NOMO-1 (cell line): ENCODE results near the gene FAF2.
"Not testable (repeated sequence)": the region's sequence is repeated elsewhere in the genome, so short reads cannot be mapped to it uniquely, and the experiment has no call there.

Experiments
- DNase-seq, 2 experiments: peaks; one replicate each; lab custom pipeline; 2025; ENCODE audit not compliant: unreplicated experiment in 2 of 2; lab: John Stamatoyannopoulos, UW

The FAF2 gene

GRCh38 chr5:176416965-176417364 lies 31.2 kb upstream of the FAF2 start:
- DNase-seq: no peak

- DNase-seq: no peak
Measured at GRCh38 chr5:176418251-176418650, 29.9 kb upstream of the FAF2 start.

GRCh38 chr5:176420086-176420485 lies 28.1 kb upstream of the FAF2 start:
- no peak for DNase-seq

GRCh38 chr5:176420972-176421544 lies 27.1 kb upstream of the FAF2 start:
- no peak for DNase-seq

- DNase-seq: peak in 1 of 2 experiments; percentile 37
Measured at GRCh38 chr5:176424181-176424580, 24.0 kb upstream of the FAF2 start.

GRCh38 chr5:176425138-176425537 lies 23.0 kb upstream of the FAF2 start:
- no peak for DNase-seq

- DNase-seq: no peak
Measured at GRCh38 chr5:176425791-176426190, 22.4 kb upstream of the FAF2 start.

- DNase-seq: no peak
Measured at GRCh38 chr5:176426876-176427275, 21.3 kb upstream of the FAF2 start.

- DNase-seq: peak in 1 of 2 experiments; percentile 14
Measured at GRCh38 chr5:176427971-176428370, 20.2 kb upstream of the FAF2 start.

GRCh38 chr5:176429972-176430371 lies 18.2 kb upstream of the FAF2 start:
- no peak for DNase-seq

GRCh38 chr5:176432707-176433106 lies 15.5 kb upstream of the FAF2 start:
- no peak for DNase-seq

GRCh38 chr5:176436656-176437055 lies 11.5 kb upstream of the FAF2 start:
- peak; percentile 7 to 44 for DNase-seq

- DNase-seq: no peak
Measured at GRCh38 chr5:176438959-176439757, 9.0 kb upstream of the FAF2 start.

- no peak for DNase-seq
Measured at GRCh38 chr5:176440927-176441706, 7.1 kb upstream of the FAF2 start.

- DNase-seq: peak; percentile 14 to 24
Measured at GRCh38 chr5:176441921-176442323, 6.3 kb upstream of the FAF2 start.

- not testable (repeated sequence) for DNase-seq
Measured at GRCh38 chr5:176442911-176443310, 5.3 kb upstream of the FAF2 start.

- no peak for DNase-seq
Measured at GRCh38 chr5:176444742-176445141, 3.4 kb upstream of the FAF2 start.

- peak in 1 of 2 experiments; percentile 50 for DNase-seq
Measured at GRCh38 chr5:176446028-176446665, 2.0 kb upstream of the FAF2 start.

GRCh38 chr5:176446884-176447590 lies 1.1 kb upstream of the FAF2 start:
- peak; percentile 29 to 39 for DNase-seq

- DNase-seq: no peak
Measured at GRCh38 chr5:176447591-176447977, 601 bp upstream of the FAF2 start.

- DNase-seq: no peak
Measured at GRCh38 chr5:176450077-176450476, 1.9 kb downstream of the FAF2 start.
